Coronary artery (tissue), 2 donors: Measurements from ENCODE around the gene CCSER1.
A peak's percentile ranks its signal among the peaks of the same experiment; 100 is the strongest.

Experiments
- DNase-seq: peaks from one replicate; pipeline ENCODE4 v3.0.0-alpha.2; 2017; ENCODE audit warnings: low spot score
- H3K27ac ChIP-seq, 2 donors: fragments of 200-600 bp; sonication (generic); one replicate each; pipeline ENCODE4 v1.5.1; 2016 to 2019
- H3K4me3 ChIP-seq: fragments of 200-600 bp; sonication (generic); 2 replicates; pipeline ENCODE4 v1.5.1; 2016; ENCODE audit warnings: mild to moderate bottlenecking, moderate library complexity
- CTCF ChIP-seq: fragments of 200-600 bp; sonication (generic); IDR thresholded peaks from one replicate; pipeline ENCODE4 v1.5.1; 2019; ENCODE audit warnings: antibody characterized with exemption

Gene CCSER1

GRCh38 chr4:90127706-90128345, 632 bp downstream of the CCSER1 start:
- TF ChIP-seq CTCF: no peak
- peak overlapping the region; percentile 83 for H3K4me3 ChIP-seq
- DNase-seq: no peak
- peak overlapping the region; percentile 48 to 68 for H3K27ac ChIP-seq

- TF ChIP-seq CTCF: no peak
- no peak overlapping the region for H3K27ac ChIP-seq
- peak overlapping the region; percentile 83 for H3K4me3 ChIP-seq
- no peak for DNase-seq
These were observed 1.8 kb downstream of the CCSER1 start for GRCh38 chr4:90128961-90129495.

- TF ChIP-seq CTCF: no peak
- DNase-seq: no peak
- Histone ChIP-seq H3K27ac (no peak overlapping the region), H3K4me3 (no peak overlapping the region)
These were observed 2.9 kb downstream of the CCSER1 start for GRCh38 chr4:90130076-90130475.

GRCh38 chr4:90137555-90137954, 10.4 kb downstream of the CCSER1 start:
- Histone ChIP-seq H3K4me3 (no peak overlapping the region), H3K27ac (no peak overlapping the region)
- TF ChIP-seq CTCF: no peak
- no peak for DNase-seq

- no peak for DNase-seq
- no peak for TF ChIP-seq CTCF
- Histone ChIP-seq H3K27ac (no peak overlapping the region), H3K4me3 (no peak overlapping the region)
These were observed 14.9 kb downstream of the CCSER1 start for GRCh38 chr4:90142081-90142480.

GRCh38 chr4:90145319-90145718, 18.1 kb downstream of the CCSER1 start:
- no peak overlapping the region for H3K27ac ChIP-seq
- DNase-seq: no peak
- no peak overlapping the region for H3K4me3 ChIP-seq
- TF ChIP-seq CTCF: no peak

GRCh38 chr4:90146306-90146705, 19.1 kb downstream of the CCSER1 start:
- H3K27ac ChIP-seq: no peak overlapping the region
- no peak for TF ChIP-seq CTCF
- no peak overlapping the region for H3K4me3 ChIP-seq
- DNase-seq: no peak
